Activated T-cell treated with anti-CD3 and anti-CD28 coated beads for 48 hours (primary cell): ENCODE measurements around the gene CCDC71.

Experiments used
- DNase-seq: peaks from one replicate; pipeline ENCODE4 v3.0.0-alpha.2; 2020; ENCODE audit warnings: low read depth

Gene CCDC71

GRCh38 chr3:49170744-49171118 is 4.6 kb upstream of the CCDC71 start:
- DNase-seq: no peak

DNA sequence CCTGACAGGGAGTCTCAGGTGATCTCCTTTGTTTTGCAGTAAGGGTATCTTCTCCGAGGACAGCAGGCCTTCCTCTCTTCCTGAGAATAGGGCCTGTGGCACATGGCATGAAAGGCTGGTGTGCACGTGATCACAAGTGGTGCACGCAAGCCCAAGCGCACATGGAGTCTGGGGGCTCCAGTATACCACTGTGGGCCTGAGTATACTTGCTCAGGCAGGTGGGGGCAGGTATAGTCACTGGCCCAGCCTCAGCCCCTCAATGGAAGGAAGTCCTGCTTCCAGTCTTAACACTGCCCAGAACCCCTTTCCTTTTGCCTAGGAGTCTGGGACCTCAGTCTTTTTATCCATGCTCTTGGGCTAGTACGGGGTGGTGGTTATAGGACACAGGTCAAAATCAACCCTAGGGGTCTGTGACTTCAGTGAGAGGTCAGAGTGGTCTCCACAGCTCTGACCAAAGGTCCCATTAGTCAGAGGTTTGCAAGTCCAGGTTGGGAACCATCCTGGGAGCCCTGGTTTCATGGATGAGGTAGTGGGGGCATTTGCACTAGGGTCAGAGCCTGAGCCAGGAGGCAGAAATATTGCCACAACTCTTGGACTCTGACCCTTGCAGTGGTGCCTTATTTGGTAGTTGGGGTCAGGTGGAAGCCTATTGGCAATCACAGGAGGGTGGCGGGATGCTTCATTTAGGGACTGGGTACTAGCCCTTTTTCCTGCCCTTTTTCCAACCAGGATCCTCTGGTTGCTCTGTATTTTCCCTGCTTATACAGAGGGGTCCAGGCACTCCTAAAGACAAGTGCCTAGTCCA is 823 bp upstream of the CCDC71 start:
- no peak for DNase-seq

DNA sequence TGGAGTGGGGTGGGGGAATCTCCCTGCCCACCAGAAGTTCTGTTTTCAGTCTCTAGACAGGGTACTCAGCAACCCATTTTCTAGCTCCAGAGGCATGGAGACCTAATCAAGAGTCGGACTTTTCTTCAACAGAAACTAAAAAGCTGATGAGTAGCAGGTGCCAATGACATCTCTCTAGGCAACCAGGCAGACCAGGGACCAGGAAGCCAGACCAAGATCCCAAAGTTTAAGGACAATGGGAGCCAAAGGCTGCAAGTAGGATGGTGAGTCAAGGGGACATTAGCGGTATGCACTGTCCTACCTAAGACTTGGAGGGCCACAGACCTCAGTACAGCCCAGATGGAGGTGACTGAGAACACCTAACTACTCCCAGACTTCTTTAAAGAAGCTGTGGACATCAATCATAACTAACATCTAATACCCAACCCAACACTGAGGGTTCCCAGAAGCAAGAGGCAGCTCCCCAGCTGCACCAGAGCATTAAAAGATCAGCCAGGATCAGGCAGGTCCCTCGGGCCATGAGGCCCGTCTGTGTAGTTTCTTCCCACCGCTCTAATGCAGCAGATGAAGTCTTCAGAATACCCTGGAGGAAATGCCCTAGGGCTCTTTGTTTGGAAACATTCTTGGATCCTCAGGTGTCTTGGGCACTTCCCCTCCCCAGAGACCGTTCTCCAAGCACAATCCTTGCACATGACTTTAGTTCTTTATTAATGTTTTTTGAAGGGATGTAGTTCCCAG is 979 bp downstream of the CCDC71 start:
- DNase-seq: no peak

- DNase-seq: no peak
Measured at GRCh38 chr3:49163609-49164008, 2.5 kb downstream of the CCDC71 start.

DNA sequence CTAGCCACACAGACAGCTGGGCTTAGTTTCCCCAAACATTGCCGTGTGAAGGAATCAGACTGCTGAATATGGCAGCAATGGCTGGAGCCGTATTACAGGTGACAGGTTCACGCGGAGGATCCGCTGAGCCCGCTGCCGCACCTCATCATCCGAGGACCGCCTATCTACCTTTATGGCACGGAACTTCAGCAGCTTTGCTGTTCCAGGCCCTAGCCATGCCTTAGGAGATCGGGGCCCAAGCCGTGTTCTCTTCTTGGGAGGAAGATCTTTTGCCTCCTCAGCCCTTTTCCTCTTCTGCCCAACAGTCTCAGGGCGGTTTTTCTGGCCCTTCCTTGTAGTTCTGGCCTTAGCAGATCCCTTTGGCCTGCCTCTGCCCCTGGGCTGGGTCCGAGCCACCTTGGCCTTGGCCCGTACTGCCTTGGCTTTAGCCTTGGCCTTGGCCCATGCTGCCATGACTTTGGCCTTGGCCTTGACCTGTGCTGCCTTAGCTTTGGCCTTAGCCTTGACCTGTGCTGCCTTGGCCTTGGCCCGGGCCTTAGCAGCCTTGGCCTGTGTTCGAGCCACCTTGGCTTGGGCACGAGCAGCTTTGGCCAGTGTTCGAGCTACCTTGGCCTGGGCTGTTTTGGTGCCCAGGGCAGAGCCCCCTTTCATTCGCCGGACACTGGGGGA is 3.2 kb downstream of the CCDC71 start:
- no peak for DNase-seq

GRCh38 chr3:49161808-49162530 is 4.2 kb downstream of the CCDC71 start:
- DNase-seq: peak; percentile 15

- no peak for DNase-seq
Measured at GRCh38 chr3:49161197-49161596, 4.9 kb downstream of the CCDC71 start.

DNA sequence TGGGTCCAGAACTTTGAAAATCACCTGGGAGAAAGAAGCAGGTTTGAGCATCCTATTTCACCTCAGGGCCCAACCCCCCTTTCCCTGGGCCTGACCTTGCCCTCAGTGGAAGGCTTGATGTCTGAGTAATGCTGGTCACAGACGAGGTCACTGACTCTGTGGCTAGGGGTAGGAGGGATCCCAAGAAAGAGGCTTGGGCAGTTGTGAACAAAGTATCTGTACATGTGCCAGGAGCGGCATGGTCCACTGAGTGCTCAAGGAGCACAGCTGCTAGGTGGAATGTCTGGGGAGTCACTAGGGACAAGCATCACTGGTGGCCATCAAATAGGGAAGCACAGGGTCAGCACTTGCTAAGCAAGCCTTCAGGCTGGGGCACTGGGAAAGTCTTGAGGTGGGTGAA is 7.3 kb downstream of the CCDC71 start:
- DNase-seq: no peak

DNA sequence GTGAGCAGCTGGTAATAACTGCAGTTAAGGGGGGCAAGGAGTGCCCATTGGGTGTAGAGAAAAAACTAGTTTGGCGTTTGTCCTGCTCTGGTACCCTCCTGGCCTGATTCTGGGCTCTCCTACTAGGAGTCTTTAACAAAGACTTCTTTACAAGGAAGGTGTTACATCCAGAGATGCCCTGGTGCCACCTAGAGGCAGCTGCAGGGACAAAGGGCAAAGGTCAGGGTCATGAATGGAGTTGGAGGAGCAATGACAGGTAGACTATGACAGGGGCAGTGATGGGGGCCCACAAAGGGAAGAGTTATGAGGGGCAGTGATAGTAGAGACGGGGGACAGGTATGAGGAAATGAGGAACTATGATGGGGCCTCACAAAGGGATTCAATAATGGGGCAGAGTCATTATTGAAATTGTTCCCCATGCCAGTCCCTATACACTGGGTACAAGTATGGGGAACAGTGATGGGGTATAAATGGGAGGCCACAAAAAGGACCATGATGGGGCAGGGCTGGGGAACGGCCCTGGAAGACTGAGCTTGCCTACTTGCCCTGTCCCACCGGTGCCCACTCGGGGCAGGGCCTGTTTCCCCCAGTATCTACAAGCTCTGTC is 7.9 kb downstream of the CCDC71 start:
- DNase-seq: peak; percentile 45

DNA sequence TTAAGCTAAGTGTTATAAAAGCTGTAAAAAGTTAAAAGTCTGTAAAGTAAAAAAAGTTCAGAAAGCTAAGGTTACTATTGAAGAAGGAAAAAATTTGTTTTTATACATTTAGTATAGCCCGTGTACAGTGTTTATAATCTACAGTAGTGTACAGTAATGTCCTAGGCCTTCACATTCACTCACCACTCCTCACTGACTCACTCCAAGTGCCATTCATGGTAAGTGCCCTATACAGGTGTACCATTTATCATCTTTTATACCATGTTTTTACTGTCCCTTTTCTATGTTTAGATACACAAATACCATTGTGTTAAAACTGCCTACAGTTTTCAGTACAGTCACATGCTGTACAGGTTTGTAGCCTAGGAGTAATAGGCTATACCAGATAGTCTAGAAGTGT is 8.8 kb downstream of the CCDC71 start:
- no peak for DNase-seq

GRCh38 chr3:49153349-49153912 is 12.7 kb downstream of the CCDC71 start:
- DNase-seq: no peak

DNA sequence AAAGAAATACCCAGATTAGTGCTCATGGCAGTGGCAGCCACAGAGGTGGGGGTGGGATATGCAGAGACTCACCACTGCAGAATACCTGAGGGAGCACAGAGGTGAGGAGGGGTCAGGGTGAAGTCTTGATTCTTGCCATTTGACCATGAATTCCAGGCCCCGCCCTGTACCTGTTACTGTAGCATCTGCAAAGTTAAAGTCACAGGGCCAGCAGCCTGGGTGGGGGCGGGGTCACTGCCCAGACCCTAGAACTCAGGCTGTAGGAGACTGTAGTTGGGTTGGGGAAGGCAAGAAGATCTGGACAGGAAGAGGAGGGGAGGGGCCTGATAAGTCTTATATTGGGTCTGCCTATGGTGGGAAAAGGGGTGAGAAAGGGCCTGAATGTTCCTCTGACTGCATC is 14.5 kb downstream of the CCDC71 start:
- DNase-seq: no peak

DNA sequence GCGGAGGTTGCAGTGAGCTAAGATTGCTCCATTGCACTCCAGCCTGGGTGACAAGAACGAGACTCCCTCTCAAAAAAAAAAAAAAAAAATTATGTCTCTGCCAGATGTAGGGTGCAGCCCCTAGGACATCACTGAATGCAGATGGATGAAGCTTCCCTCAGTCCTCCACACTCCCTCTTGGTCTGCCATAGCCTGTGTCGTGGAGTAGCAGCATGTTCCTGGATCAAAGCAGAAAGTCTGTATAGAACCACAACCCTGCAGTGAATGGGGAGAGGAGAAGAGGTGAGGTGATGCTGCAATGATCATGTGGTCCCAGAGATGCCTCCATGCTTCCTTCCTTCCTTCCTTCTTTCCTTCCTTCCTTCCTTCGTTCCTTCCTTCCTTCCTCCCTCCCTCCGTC is 18.0 kb downstream of the CCDC71 start:
- no peak for DNase-seq

DNA sequence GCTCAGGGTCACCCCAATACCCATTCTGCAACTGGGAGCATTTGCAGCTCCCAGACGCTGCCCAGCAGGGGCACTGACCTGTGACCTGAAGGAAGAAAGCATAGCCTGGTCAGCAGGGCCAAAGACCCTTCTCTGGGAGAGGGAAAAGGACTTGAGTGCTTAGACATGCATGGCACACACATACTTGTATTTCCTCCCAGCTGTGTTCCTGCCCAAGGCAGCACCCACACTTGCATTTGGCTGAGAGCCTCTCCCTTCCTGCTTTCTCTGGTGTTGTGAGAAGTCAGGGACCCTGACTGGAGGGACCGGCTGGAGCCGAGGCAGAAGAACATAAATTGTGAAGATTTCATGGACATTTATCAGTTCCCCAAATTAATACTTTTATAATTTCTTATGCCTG is 26.1 kb downstream of the CCDC71 start:
- DNase-seq: no peak

- DNase-seq: no peak
Measured at GRCh38 chr3:49135499-49135898, 30.6 kb downstream of the CCDC71 start.

GRCh38 chr3:49134471-49135265 is 31.5 kb downstream of the CCDC71 start:
- DNase-seq: no peak

DNA sequence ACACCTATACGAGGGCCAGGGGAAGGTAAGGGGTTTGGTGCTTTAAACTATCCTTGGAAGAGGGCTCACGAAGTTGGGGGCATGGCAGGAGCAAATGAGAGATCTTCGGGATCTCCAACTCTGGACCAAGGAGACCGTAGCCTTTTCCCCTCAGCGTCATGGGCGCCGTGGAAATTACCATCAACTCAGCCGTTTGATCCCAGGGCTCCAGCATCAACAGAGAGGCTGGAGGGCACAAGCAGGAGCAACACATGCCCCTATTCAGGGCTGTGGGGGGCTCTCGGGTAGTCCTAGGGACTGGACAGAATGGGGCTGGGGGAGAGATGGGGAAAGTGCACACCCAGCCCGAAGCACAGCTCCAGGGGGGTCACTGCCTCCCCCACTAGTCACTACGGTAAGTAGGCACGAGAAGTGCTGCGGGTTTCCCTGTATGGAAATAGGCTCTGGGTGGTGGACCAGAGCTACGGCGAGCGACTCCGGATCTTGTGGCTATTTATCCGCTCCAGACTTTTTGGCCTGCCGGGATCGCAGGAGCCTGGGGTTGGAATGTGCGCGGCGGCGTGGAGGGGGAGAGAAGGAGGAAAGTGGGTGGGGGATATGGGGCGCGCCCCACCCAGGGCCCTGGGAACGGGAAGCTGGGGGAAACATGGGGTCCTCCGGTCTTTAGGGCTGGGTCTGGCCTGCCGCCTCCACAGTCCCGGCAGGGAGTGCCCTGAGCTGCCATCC is 32.7 kb downstream of the CCDC71 start:
- DNase-seq: no peak

- no peak for DNase-seq
Measured at GRCh38 chr3:49132437-49133225, 33.5 kb downstream of the CCDC71 start, which contains the start of gene LAMB2. Gene LAMB2 (minus strand): TSS chr3:49133050. CDS start chr3:49132867, 183 bp downstream.

DNA sequence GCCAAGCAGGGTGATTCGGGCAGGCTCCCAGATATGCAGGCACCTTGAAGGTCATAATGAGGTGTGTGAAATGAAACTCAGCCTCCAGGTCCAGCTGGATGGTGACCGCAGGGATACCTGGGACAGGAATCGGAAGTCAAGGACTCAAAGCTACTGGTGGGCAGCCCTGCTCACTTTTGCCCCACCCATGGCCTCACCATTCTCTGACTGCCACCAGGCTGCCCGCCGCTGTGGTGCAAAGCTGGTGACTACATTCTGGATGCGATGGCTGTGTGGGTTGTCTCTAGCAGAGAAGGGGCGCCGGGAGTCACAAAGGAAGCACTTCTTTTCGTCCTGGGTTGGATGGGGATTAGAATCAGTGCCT is 34.1 kb downstream of the CCDC71 start:
- no peak for DNase-seq
